Urinary bladder (tissue), 2 donors: ENCODE measurements around the gene PARP16. TPM values are rescaled to one million over a fixed set of nuclear protein-coding genes. Genes with fewer than 3 reads are reported as not detected.

Experiments used
- polyA plus RNA-seq: library from polyadenylated mRNA; stranded (reverse); fragments of 200-250 nt; gene quantifications from one replicate; pipeline ENCODE4 v1.2.3, GENCODE V29; 2013
- small RNA-seq: library from RNA; depleted of rRNA; stranded (forward); fragments of <200 nt; gene quantifications from one replicate; pipeline ENCODE3, GENCODE V24; 2014
- total RNA-seq: library from RNA; depleted of rRNA; stranded (reverse); fragments of >200 nt; gene quantifications from one replicate; pipeline ENCODE4 v1.2.3, GENCODE V29; 2014
- donor health status: healthy.

PARP16 gene
- total and polyA plus RNA-seq, 2 donors: 8.2 to 13.4 TPM

Small RNAs within 50 kb of the gene (small RNA-seq; reads per million reads assigned to genes)
- gene AC068213.1 (not detected), gene RNU5A-1 (470,753 reads per million, percentile 100 among the genes with 10 or more reads in this experiment), gene RNU5B-1 (103,113 reads per million, percentile 100 among the genes with 10 or more reads in this experiment), gene RNU6-686P (not detected), gene SNORA24B (0.09 reads per million)

Other genes starting within 250 kb of the PARP16 start
- gene SLC51B, start 241.5 kb downstream of the PARP16 start, total RNA-seq: not detected
- 0.44 TPM for gene SLC51B, start 241.5 kb downstream of the PARP16 start, polyA plus RNA-seq
- 54.6 TPM for gene RASL12, start 218.9 kb downstream of the PARP16 start, total RNA-seq
- gene RASL12, start 218.9 kb downstream of the PARP16 start, polyA plus RNA-seq: 85.0 TPM
- 0.32 TPM for gene KBTBD13, start 210.1 kb downstream of the PARP16 start, total RNA-seq
- gene KBTBD13, start 210.1 kb downstream of the PARP16 start, polyA plus RNA-seq: 0.19 TPM
- gene UBAP1L, start 171.7 kb downstream of the PARP16 start, total RNA-seq: 3.9 TPM
- 1.9 TPM for gene UBAP1L, start 171.7 kb downstream of the PARP16 start, polyA plus RNA-seq
- gene PDCD7, start 153.1 kb downstream of the PARP16 start, total RNA-seq: 18.3 TPM
- gene PDCD7, start 153.1 kb downstream of the PARP16 start, polyA plus RNA-seq: 27.3 TPM
- 73.6 TPM for gene CLPX, start 101.5 kb downstream of the PARP16 start, total RNA-seq
- gene CLPX, start 101.5 kb downstream of the PARP16 start, polyA plus RNA-seq: 24.9 TPM
- gene CILP, start 75.4 kb downstream of the PARP16 start, total RNA-seq: 49.3 TPM
- 72.2 TPM for gene CILP, start 75.4 kb downstream of the PARP16 start, polyA plus RNA-seq
- not detected for gene RNU5A-1, start 9.2 kb upstream of the PARP16 start, total RNA-seq
- not detected for gene RNU5A-1, start 9.2 kb upstream of the PARP16 start, polyA plus RNA-seq
- under 0.01 TPM for gene RNU5B-1, start 17.8 kb upstream of the PARP16 start, total RNA-seq
- gene RNU5B-1, start 17.8 kb upstream of the PARP16 start, polyA plus RNA-seq: not detected
- 1.4 TPM for gene IGDCC3, start 91.1 kb upstream of the PARP16 start, total RNA-seq
- gene IGDCC3, start 91.1 kb upstream of the PARP16 start, polyA plus RNA-seq: 0.13 TPM
- 36.5 TPM for gene IGDCC4, start 136.1 kb upstream of the PARP16 start, total RNA-seq
- gene IGDCC4, start 136.1 kb upstream of the PARP16 start, polyA plus RNA-seq: 5.9 TPM
- 65.6 TPM for gene DPP8, start 230.8 kb upstream of the PARP16 start, total RNA-seq
- 23.7 TPM for gene DPP8, start 230.8 kb upstream of the PARP16 start, polyA plus RNA-seq
- gene HACD3, start 243.6 kb upstream of the PARP16 start, total RNA-seq: 141 TPM
- gene HACD3, start 243.6 kb upstream of the PARP16 start, polyA plus RNA-seq: 37.4 TPM